GM12878 (cell line): ENCODE results near the gene PLIN3. TPM values are rescaled to one million over a fixed set of nuclear protein-coding genes. Genes with fewer than 3 reads are reported as not detected.
A peak's percentile ranks its signal among the peaks of the same experiment; 100 is the strongest.
"Not testable (repeated sequence)": the region's sequence is repeated elsewhere in the genome, so short reads cannot be mapped to it uniquely, and the experiment has no call there.

Source experiments
- ATAC-seq: fragments of 200-7000 bp; cut with Tn5 transposase; 3 replicates; pipeline ENCODE4 v1.9.1; 2020; ENCODE audit warnings: mild to moderate bottlenecking, moderate library complexity
- BruUV-seq: library from RNA; stranded (reverse); fragments of 400-500 nt; replicated peaks from 2 replicates; lab custom pipeline; 2021; lab: Mats Ljungman, UMichigan
- CTCF ChIA-PET: fragments of 300-600 bp; sonication (Branson Sonifier 250); formaldehyde crosslinking; extraction: SDS; loops from one replicate; lab custom pipeline; 2021; ENCODE audit warnings: inconsistent platforms; lab: Yijun Ruan, JAX
- POLR2A ChIA-PET: fragments of 350-600 bp; formaldehyde crosslinking; extraction: SDS; loops from one replicate; lab custom pipeline; 2021; ENCODE audit warnings: inconsistent platforms; lab: Charles Lee
- RAD21 ChIA-PET: fragments of 300-600 bp; sonication (Branson Sonifier 250); formaldehyde crosslinking; loops from one replicate; lab custom pipeline; 2023; ENCODE audit warnings: antibody characterized with exemption; ENCODE audit not compliant: unreplicated experiment; lab: Charles Lee
- SMC1A ChIA-PET: fragments of 300-600 bp; sonication (Branson Sonifier 250); formaldehyde crosslinking; loops from one replicate; lab custom pipeline; 2023; ENCODE audit not compliant: unreplicated experiment, uncharacterized antibody; lab: Charles Lee
- DNase-seq: peaks from one replicate; pipeline ENCODE4 v3.0.0-alpha.2; 2011; ENCODE audit warnings: low read depth, low spot score
- FAIRE-seq: peaks from 3 replicates; lab custom pipeline; 2011; peaks lifted over from hg19 to GRCh38; lab: Jason Lieb, UNC
- H2AFZ ChIP-seq: 2 replicates; pipeline ENCODE4 v1.6.0; 2011; ENCODE audit warnings: low read depth, low read length, control low read depth; ENCODE audit not compliant: control insufficient read depth
- H3K27ac ChIP-seq: 2 replicates; pipeline ENCODE4 v1.5.1; 2011; ENCODE audit warnings: control low read depth; ENCODE audit not compliant: control insufficient read depth, insufficient read depth
- H3K27me3 ChIP-seq, 2 experiments: replicated peaks in 1 of 2; 2 replicates each; pipeline versions ENCODE4 v1.6.0 to v1.6.1; 2011; ENCODE audit warnings: low read length in 1 of 2; ENCODE audit not compliant: control insufficient read depth in 2 of 2, insufficient read depth in 2 of 2
- H3K36me3 ChIP-seq, 2 experiments: 2 replicates each; pipeline ENCODE4 v1.5.1; 2011; ENCODE audit warnings: low read length in 1 of 2; ENCODE audit not compliant: control insufficient read depth in 2 of 2, insufficient read depth in 2 of 2
- H3K4me1 ChIP-seq: 2 replicates; pipeline ENCODE4 v1.6.1; 2011; ENCODE audit warnings: mild to moderate bottlenecking, low read length, moderate library complexity, mixed read lengths; ENCODE audit not compliant: control insufficient read depth, insufficient read depth
- H3K4me2 ChIP-seq: 2 replicates; pipeline ENCODE4 v1.6.0; 2011; ENCODE audit warnings: control low read depth; ENCODE audit not compliant: control insufficient read depth, insufficient read depth
- H3K4me3 ChIP-seq: fragments of 200-600 bp; sonication (generic); 2 replicates; pipeline ENCODE4 v1.5.1; 2016
- H3K79me2 ChIP-seq: 2 replicates; pipeline ENCODE4 v1.6.0; 2011; ENCODE audit warnings: low read length; ENCODE audit not compliant: control insufficient read depth, insufficient read depth
- H3K9ac ChIP-seq: 2 replicates; pipeline ENCODE4 v1.8.0; 2011; ENCODE audit warnings: low read length, control low read depth, mixed read lengths; ENCODE audit not compliant: control insufficient read depth, insufficient read depth
- H3K9me3 ChIP-seq: replicated peaks from 3 replicates; pipeline ENCODE4 v1.5.1; 2011; ENCODE audit warnings: mild to moderate bottlenecking, low read length; ENCODE audit not compliant: control insufficient read depth, insufficient read depth
- H4K20me1 ChIP-seq: 2 replicates; pipeline ENCODE4 v1.6.0; 2011; ENCODE audit not compliant: control insufficient read depth, insufficient read depth
- IKZF2 ChIP-seq, 2 experiments: fragments of 450-650 bp; IDR thresholded peaks; 2 replicates each; pipeline ENCODE4 v1.6.1; 2017; ENCODE audit warnings: mild to moderate bottlenecking in 2 of 2, moderate library complexity in 2 of 2
- ZBTB40 ChIP-seq: fragments of 450-650 bp; IDR thresholded peaks from 2 replicates; pipeline ENCODE4 v1.6.1; 2016; ENCODE audit warnings: mild to moderate bottlenecking, moderate library complexity, borderline replicate concordance
- WGBS: methylation state at CpG from one replicate; pipeline ENCODE4 v1.1.6; 2016; ENCODE audit warnings: low lambda C conversion rate; ENCODE audit not compliant: insufficient replicate concordance, insufficient coverage; ENCODE audit errors: missing lambda C conversion rate; 5-methylcytosine and 5-hydroxymethylcytosine counted together
- in situ Hi-C: fragments of 300-500 bp; cut with MboI; formaldehyde crosslinking; loops from 9 replicates; pipeline ENCODE4 v1.14.3; 2018; ENCODE audit warnings: mixed read lengths
- intact Hi-C: fragments of 100-400 bp; cut with micrococcal nuclease; formaldehyde crosslinking; loops from one replicate; pipeline ENCODE4 v1.14.2; 2022; ENCODE audit not compliant: unreplicated experiment
- polyA plus RNA-seq, 11 experiments: library from polyadenylated mRNA; depleted of rRNA in 4 of 11; unstranded in 6 of 11; stranded (reverse) in 5 of 11; fragments of >200 nt; fragmentation: Nextera tagmentation in 4 of 11; fragmentation: Illumina TruSeq in 1 of 11; extraction: Ambion mirVana in 4 of 11; extraction: Trizol in 1 of 11; gene quantifications; 1 replicate in 1 of 11; 2 replicates in 10 of 11; pipeline versions ENCODE4 v1.2.1 to v1.2.3, GENCODE V29; 2011 to 2016; ENCODE audit warnings: inconsistent platforms in 2 of 11, missing spikeins in 2 of 11, low read depth in 1 of 11
- total RNA-seq, 4 experiments: library from RNA; depleted of rRNA in 3 of 4; stranded (reverse); fragments of >200 nt in 3 of 4; fragmentation: Illumina TruSeq in 1 of 4; extraction: Trizol in 1 of 4; gene quantifications; 2 replicates each; pipeline versions ENCODE4 v1.2.1 to v1.2.3, GENCODE V29; 2013 to 2021

The PLIN3 gene
- total and polyA plus RNA-seq, 10 of the 15 experiments (the other 5 are each of a cell fraction or from before 2014, with no cell fraction given) = 7.7 to 71.4 (median 66.8) TPM

DNA sequence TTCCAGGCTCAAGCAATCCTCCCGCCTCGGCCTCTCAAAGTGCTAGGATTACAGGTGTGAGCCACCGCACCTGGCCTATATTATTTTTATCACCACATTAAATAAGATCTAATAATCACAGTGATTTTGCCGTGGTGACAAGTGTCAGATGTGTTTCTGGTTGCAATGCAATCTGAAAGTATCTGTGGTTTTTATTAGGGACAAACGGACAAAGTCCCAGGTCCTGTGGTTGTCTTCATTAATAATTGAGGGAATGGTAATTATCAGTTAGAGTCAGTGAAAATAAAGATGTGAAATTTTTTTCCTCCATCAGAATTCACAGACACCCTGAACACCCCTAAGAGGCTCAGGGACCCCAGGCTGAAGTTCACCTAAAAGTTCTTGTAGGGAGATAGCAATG, 34.7 kb downstream of the PLIN3 start (continued):
- peak; percentile 64 to 80; a peak in 2 of 4 replicates for TF ChIP-seq IKZF2 (IDR thresholded peaks at IDR 0.05)

GRCh38 chr19:4831979-4832340, 35.5 kb downstream of the PLIN3 start:
- H3K4me1 ChIP-seq, H3K27me3 ChIP-seq, H3K9me3 ChIP-seq, intact Hi-C loops, FAIRE-seq, H3K36me3 ChIP-seq, in situ Hi-C loops, DNase-seq, H4K20me1 ChIP-seq, ATAC-seq: not testable (repeated sequence)
- Histone ChIP-seq H3K79me2 (peaks cover 41% of the 10 kb centered on the region), H2AFZ (peak overlapping the region; percentile 93), H3K27ac (peak overlapping the region; percentile 92), H3K9ac (peak overlapping the region; percentile 96), H3K4me2 (peak overlapping the region; percentile 87; the same call in 1 of the 2 replicates), H3K4me3 (peak overlapping the region; percentile 95)
- TSS peak; percentile 90 for BruUV-seq
- 31% methylated on average over 9 of the region's 9 CpGs for WGBS
- ChIA-PET POLR2A (interaction anchor here (0.8 to 3.4 kb wide), 3 partner anchors 8 to 35 kb away, joined by 3 to 19 read pairs (median 12); partner anchors contain the start of gene PLIN3), RAD21 (interaction anchor here (1.3 to 4.4 kb wide), 4 partner anchors 13 to 80 kb away, joined by 6 to 22 read pairs (median 16); no protein-coding TSS in a partner anchor), CTCF (interaction anchor here (0.5 to 10.6 kb wide), 4 partner anchors 12 to 349 kb away, joined by 3 to 148 read pairs (median 15); no protein-coding TSS in a partner anchor), SMC1A (interaction anchor here (1.0 to 3.0 kb wide), 3 partner anchors 8 to 23 kb away, joined by 3 to 18 read pairs (median 11); no protein-coding TSS in a partner anchor)
- TF ChIP-seq ZBTB40 = 0 out of 2 replicates have a peak, but pooled peaks have one; percentile 22
